ENCODE results near the gene APBA2. TPM values are rescaled to one million over a fixed set of nuclear protein-coding genes. Genes with fewer than 3 reads are reported as not detected.

Gene APBA2
- total RNA-seq, 2 experiments from 2014 or later: not detected

GRCh38 chr15:29129221-29129620, 243.4 kb downstream of the APBA2 start:
- H3K4me3 ChIP-seq (ENCODE audit: low read depth, low read length, poor library complexity, severe bottlenecking): no peak overlapping the region
- H4K20me1 ChIP-seq (ENCODE audit: insufficient read depth, low read length): no peaks in the 10 kb centered on the region
- H3K9me3 ChIP-seq (ENCODE audit: low read length): no peaks in the 10 kb centered on the region
- H3K9me2 ChIP-seq (ENCODE audit: insufficient read depth, low read length): no peaks in the 10 kb centered on the region
- no peak for TF ChIP-seq EZH2phosphoT487 (IDR thresholded peaks at IDR 0.05; ENCODE audit: borderline replicate concordance, low read depth, low read length)
- TF ChIP-seq, protein P1, sequence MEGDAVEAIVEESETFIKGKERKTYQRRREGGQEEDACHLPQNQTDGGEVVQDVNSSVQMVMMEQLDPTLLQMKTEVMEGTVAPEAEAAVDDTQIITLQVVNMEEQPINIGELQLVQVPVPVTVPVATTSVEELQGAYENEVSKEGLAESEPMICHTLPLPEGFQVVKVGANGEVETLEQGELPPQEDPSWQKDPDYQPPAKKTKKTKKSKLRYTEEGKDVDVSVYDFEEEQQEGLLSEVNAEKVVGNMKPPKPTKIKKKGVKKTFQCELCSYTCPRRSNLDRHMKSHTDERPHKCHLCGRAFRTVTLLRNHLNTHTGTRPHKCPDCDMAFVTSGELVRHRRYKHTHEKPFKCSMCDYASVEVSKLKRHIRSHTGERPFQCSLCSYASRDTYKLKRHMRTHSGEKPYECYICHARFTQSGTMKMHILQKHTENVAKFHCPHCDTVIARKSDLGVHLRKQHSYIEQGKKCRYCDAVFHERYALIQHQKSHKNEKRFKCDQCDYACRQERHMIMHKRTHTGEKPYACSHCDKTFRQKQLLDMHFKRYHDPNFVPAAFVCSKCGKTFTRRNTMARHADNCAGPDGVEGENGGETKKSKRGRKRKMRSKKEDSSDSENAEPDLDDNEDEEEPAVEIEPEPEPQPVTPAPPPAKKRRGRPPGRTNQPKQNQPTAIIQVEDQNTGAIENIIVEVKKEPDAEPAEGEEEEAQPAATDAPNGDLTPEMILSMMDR (conservative IDR thresholded peaks at IDR 0.05; ENCODE audit: low read length): no peak
- DNase-seq (ENCODE audit: low spot score): no peak
- H3K27ac ChIP-seq (ENCODE audit: low read depth, low read length, poor library complexity, severe bottlenecking): no peak overlapping the region
- no peaks in the 10 kb centered on the region for H3K36me3 ChIP-seq (ENCODE audit: insufficient read depth, low read length)
- H3K79me2 ChIP-seq (ENCODE audit: insufficient read depth, low read depth, low read length): no peaks in the 10 kb centered on the region
- ChIA-PET POLR2A (interaction anchor here (0.7 kb wide), 1 partner anchor 34 kb away, joined by 3 read pairs; no protein-coding TSS in a partner anchor), CTCF (ENCODE audit: unreplicated experiment) (no interaction called here)
- H2AFZ ChIP-seq (ENCODE audit: low read length): no peak overlapping the region
- no TSS peak for BruUV-seq (replicated peaks)
- no peaks in the 10 kb centered on the region for H3K4me1 ChIP-seq (ENCODE audit: insufficient read depth, low read length, poor library complexity, severe bottlenecking)
- no peak overlapping the region for H3K4me2 ChIP-seq (ENCODE audit: low read length)
- intact Hi-C loops (cut with micrococcal nuclease; ENCODE audit: unreplicated experiment): no loop called here

DNA sequence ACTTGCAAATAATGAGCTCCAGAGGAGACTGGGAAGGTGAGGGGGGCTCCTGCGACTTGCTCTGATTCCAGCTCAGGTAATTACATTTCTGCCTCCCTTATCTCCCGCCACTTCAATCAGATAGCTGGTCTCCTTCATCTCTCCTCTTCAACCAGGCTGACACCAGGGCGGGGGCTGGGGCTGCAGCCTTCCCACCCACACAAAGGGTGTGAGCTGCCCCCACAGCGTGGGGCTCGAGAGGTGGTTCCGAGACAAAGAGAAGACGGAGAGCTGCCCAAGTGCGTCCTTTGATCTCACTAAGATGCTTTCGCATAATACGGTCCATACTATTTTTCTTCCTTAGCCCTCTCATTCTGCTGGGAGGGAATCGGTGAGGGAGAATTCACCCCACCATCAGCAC, 244.2 kb downstream of the APBA2 start:
- ChIA-PET CTCF (ENCODE audit: unreplicated experiment) (no interaction called here), POLR2A (no interaction called here)
- no peak for TF ChIP-seq EZH2phosphoT487 (IDR thresholded peaks at IDR 0.05; ENCODE audit: borderline replicate concordance, low read depth, low read length)
- TF ChIP-seq, protein P1 (conservative IDR thresholded peaks at IDR 0.05; ENCODE audit: low read length): no peak
- Histone ChIP-seq H3K4me1 (ENCODE audit: insufficient read depth, low read length, poor library complexity, severe bottlenecking) (no peaks in the 10 kb centered on the region), H3K36me3 (ENCODE audit: insufficient read depth, low read length) (no peaks in the 10 kb centered on the region), H2AFZ (ENCODE audit: low read length) (no peak overlapping the region), H3K4me2 (ENCODE audit: low read length) (no peak overlapping the region), H3K9me3 (ENCODE audit: low read length) (no peaks in the 10 kb centered on the region), H3K79me2 (ENCODE audit: insufficient read depth, low read depth, low read length) (no peaks in the 10 kb centered on the region), H3K27ac (ENCODE audit: low read depth, low read length, poor library complexity, severe bottlenecking) (no peak overlapping the region), H4K20me1 (ENCODE audit: insufficient read depth, low read length) (no peaks in the 10 kb centered on the region), H3K4me3 (ENCODE audit: low read depth, low read length, poor library complexity, severe bottlenecking) (no peak overlapping the region), H3K9me2 (ENCODE audit: insufficient read depth, low read length) (no peaks in the 10 kb centered on the region)
- BruUV-seq (replicated peaks): no TSS peak
- no peak for DNase-seq (ENCODE audit: low spot score)
- intact Hi-C loops (cut with micrococcal nuclease; ENCODE audit: unreplicated experiment): loop anchor here (10.0 kb wide), 1 partner anchor 135 kb away; the partner anchor contains the start of gene NSMCE3

DNA sequence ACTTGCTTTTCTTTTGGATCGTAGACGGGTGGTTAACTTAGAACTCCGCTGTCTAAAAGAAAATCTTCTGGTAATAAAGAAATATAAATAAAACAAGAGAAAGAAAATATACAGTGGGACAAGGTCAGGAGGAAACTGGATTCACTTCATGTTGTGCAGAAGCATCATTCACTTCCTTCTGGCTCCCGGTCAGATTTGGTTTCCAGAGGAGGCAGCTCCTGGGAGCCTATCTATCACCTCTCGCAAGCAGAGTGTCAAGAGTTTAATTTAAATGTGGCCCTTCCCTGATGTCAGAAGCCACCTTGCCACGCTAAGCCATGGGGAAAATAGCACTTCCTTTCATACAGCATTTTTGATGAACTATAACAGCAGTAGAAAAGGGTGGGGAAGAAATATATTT, 244.7 kb downstream of the APBA2 start:
- POLR2A ChIA-PET: no interaction called here

More for the DNA sequence above, 244.7 kb downstream of the APBA2 start:
- CTCF ChIA-PET (ENCODE audit: unreplicated experiment): no interaction called here
- Histone ChIP-seq H3K9me2 (ENCODE audit: insufficient read depth, low read length) (no peaks in the 10 kb centered on the region), H3K9me3 (ENCODE audit: low read length) (no peaks in the 10 kb centered on the region), H3K4me1 (ENCODE audit: insufficient read depth, low read length, poor library complexity, severe bottlenecking) (no peaks in the 10 kb centered on the region), H3K79me2 (ENCODE audit: insufficient read depth, low read depth, low read length) (no peaks in the 10 kb centered on the region), H3K4me2 (ENCODE audit: low read length) (no peak overlapping the region), H2AFZ (ENCODE audit: low read length) (no peak overlapping the region), H3K36me3 (ENCODE audit: insufficient read depth, low read length) (no peaks in the 10 kb centered on the region), H4K20me1 (ENCODE audit: insufficient read depth, low read length) (no peaks in the 10 kb centered on the region), H3K4me3 (ENCODE audit: low read depth, low read length, poor library complexity, severe bottlenecking) (no peak overlapping the region), H3K27ac (ENCODE audit: low read depth, low read length, poor library complexity, severe bottlenecking) (no peak overlapping the region)
- TF ChIP-seq EZH2phosphoT487 (IDR thresholded peaks at IDR 0.05; ENCODE audit: borderline replicate concordance, low read depth, low read length): no peak
- intact Hi-C loops (cut with micrococcal nuclease; ENCODE audit: unreplicated experiment): loop anchor here (10.0 kb wide), 1 partner anchor 134 kb away; the partner anchor contains the start of gene NSMCE3
- DNase-seq (ENCODE audit: low spot score): no peak
- BruUV-seq (replicated peaks): no TSS peak

All from OCI-LY7 (cell line).